CD4-positive, CD25-positive, alpha-beta regulatory T cell (primary cell): ENCODE results near the gene LRRC4C. TPM values are rescaled to one million over a fixed set of nuclear protein-coding genes. Genes with fewer than 3 reads are reported as not detected.

Experiments
- ATAC-seq, 2 donors: fragments of 150-1000 bp; cut with Tn5 transposase; one replicate each; pipeline ENCODE4 v1.10.0; 2021; ENCODE audit warnings: low read depth in 2 of 2, moderate number of reproducible peaks in 2 of 2, moderate library complexity in 1 of 2
- DNase-seq, 3 donors: peaks; one replicate each; pipeline versions ENCODE4 v3.0.0 to v3.0.0-alpha.2; 2012 to 2022; ENCODE audit warnings: mixed read lengths in 1 of 3
- H3K27ac ChIP-seq: one replicate; pipeline ENCODE4 v1.7.0; 2013; ENCODE audit warnings: mild to moderate bottlenecking, low read length; ENCODE audit not compliant: insufficient read depth, poor library complexity, severe bottlenecking
- H3K27me3 ChIP-seq: one replicate; pipeline ENCODE4 v1.7.0; 2013; ENCODE audit warnings: low read length; ENCODE audit not compliant: control insufficient read depth, insufficient read depth
- H3K36me3 ChIP-seq: one replicate; pipeline ENCODE4 v1.7.0; 2013; ENCODE audit warnings: mild to moderate bottlenecking, low read length, moderate library complexity; ENCODE audit not compliant: control insufficient read depth, insufficient read depth
- H3K4me1 ChIP-seq: 2 replicates; pipeline ENCODE4 v1.7.0; 2013; ENCODE audit warnings: mild to moderate bottlenecking, low read length; ENCODE audit not compliant: insufficient read depth, control insufficient read depth, poor library complexity, severe bottlenecking
- H3K4me3 ChIP-seq: one replicate; pipeline ENCODE4 v1.7.0; 2013; ENCODE audit warnings: low read depth, mild to moderate bottlenecking, low read length, moderate library complexity
- H3K9me3 ChIP-seq, 2 experiments: 1 replicate in 1 of 2; 2 replicates in 1 of 2; pipeline ENCODE4 v1.7.0; 2013; ENCODE audit warnings: low read length in 2 of 2, mild to moderate bottlenecking in 1 of 2, moderate library complexity in 1 of 2; ENCODE audit not compliant: control insufficient read depth in 2 of 2
- H3K27ac Mint-ChIP-seq, 3 donors: one replicate each; pipeline ENCODE4 v1.8.0; 2020 to 2022; ENCODE audit warnings: mild to moderate bottlenecking in 3 of 3, mixed read lengths in 3 of 3, moderate library complexity in 2 of 3
- H3K27me3 Mint-ChIP-seq: one replicate; pipeline ENCODE4 v1.8.0; 2022; ENCODE audit warnings: mild to moderate bottlenecking, mixed read lengths
- H3K36me3 Mint-ChIP-seq: one replicate; pipeline ENCODE4 v1.8.0; 2020; ENCODE audit warnings: mixed read lengths
- H3K4me1 Mint-ChIP-seq, 4 donors: one replicate each; pipeline ENCODE4 v1.8.0; 2020 to 2022; ENCODE audit warnings: mixed read lengths in 4 of 4, mild to moderate bottlenecking in 1 of 4
- H3K4me3 Mint-ChIP-seq, 4 donors: one replicate each; pipeline ENCODE4 v1.8.0; 2020 to 2022; ENCODE audit warnings: mild to moderate bottlenecking in 4 of 4, mixed read lengths in 4 of 4, moderate library complexity in 3 of 4
- H3K9me3 Mint-ChIP-seq, 7 donors: one replicate each; pipeline ENCODE4 v1.8.0; 2020 to 2022; ENCODE audit warnings: mixed read lengths in 7 of 7, mild to moderate bottlenecking in 3 of 7, moderate library complexity in 2 of 7
- polyA plus RNA-seq, 4 donors: library from polyadenylated mRNA; unstranded; fragments of 300-500 nt; fragmentation: Illumina TruSeq; gene quantifications; one replicate each; pipeline ENCODE4 v1.2.3, GENCODE V29; 2021
- total RNA-seq: library from RNA; stranded (reverse); gene quantifications from one replicate; pipeline ENCODE4 v1.2.3, GENCODE V29; 2022

Gene LRRC4C
- total and polyA plus RNA-seq, 5 donors from 2014 or later, result not detected

GRCh38 chr11:41145420-41145819 lies 314.0 kb downstream of the LRRC4C start:
- no peaks in the 10 kb centered on the region for H3K4me1 Mint-ChIP-seq
- Histone ChIP-seq H3K9me3 (peaks cover 6 to 7% of the 10 kb centered on the region in 2 experiments), H3K27ac (no peak overlapping the region), H3K36me3 (no peaks in the 10 kb centered on the region), H3K27me3 (no peaks in the 10 kb centered on the region), H3K4me3 (no peak overlapping the region), H3K4me1 (no peaks in the 10 kb centered on the region)
- no peak for DNase-seq
- H3K36me3 Mint-ChIP-seq, result no peaks in the 10 kb centered on the region
- H3K27ac Mint-ChIP-seq, result no peak overlapping the region
- H3K9me3 Mint-ChIP-seq, result peaks cover 2 to 38% (median 11%) of the 10 kb centered on the region in 7 donors
- H3K4me3 Mint-ChIP-seq, result no peak overlapping the region
- H3K27me3 Mint-ChIP-seq, result no peaks in the 10 kb centered on the region
- no peak for ATAC-seq

GRCh38 chr11:41134971-41135370 lies 324.5 kb downstream of the LRRC4C start:
- Mint-ChIP-seq H3K27ac (peak overlapping the region in 1 of 3 donors; percentile 76), H3K36me3 (no peaks in the 10 kb centered on the region), H3K9me3 (peaks cover 0 to 29% (median 15%) of the 10 kb centered on the region in 7 donors), H3K27me3 (no peaks in the 10 kb centered on the region), H3K4me3 (no peak overlapping the region), H3K4me1 (no peaks in the 10 kb centered on the region)
- no peak overlapping the region for H3K4me3 ChIP-seq
- H3K36me3 ChIP-seq, result no peaks in the 10 kb centered on the region
- ATAC-seq (no peak), DNase-seq (no peak)
- H3K27me3 ChIP-seq, result no peaks in the 10 kb centered on the region
- no peaks in the 10 kb centered on the region for H3K4me1 ChIP-seq
- no peak overlapping the region for H3K27ac ChIP-seq
- peaks cover 2 to 5% of the 10 kb centered on the region in 2 experiments for H3K9me3 ChIP-seq

- Histone ChIP-seq H3K27ac (no peak overlapping the region), H3K36me3 (no peaks in the 10 kb centered on the region), H3K9me3 (peaks cover 2 to 5% of the 10 kb centered on the region in 2 experiments), H3K4me3 (no peak overlapping the region), H3K4me1 (no peaks in the 10 kb centered on the region), H3K27me3 (no peaks in the 10 kb centered on the region)
- Mint-ChIP-seq H3K27ac (no peak overlapping the region), H3K9me3 (peaks cover 0 to 26% (median 13%) of the 10 kb centered on the region in 7 donors), H3K27me3 (no peaks in the 10 kb centered on the region), H3K4me3 (no peak overlapping the region), H3K4me1 (no peaks in the 10 kb centered on the region), H3K36me3 (no peaks in the 10 kb centered on the region)
- no peak for DNase-seq
- no peak for ATAC-seq
These were observed 326.4 kb downstream of the LRRC4C start for GRCh38 chr11:41133023-41133422.

- H3K4me3 Mint-ChIP-seq, result no peak overlapping the region
- H3K4me3 ChIP-seq, result no peak overlapping the region
- peaks cover 0 to 20% (median 7%) of the 10 kb centered on the region in 7 donors for H3K9me3 Mint-ChIP-seq
- H3K36me3 ChIP-seq, result no peaks in the 10 kb centered on the region
- H3K9me3 ChIP-seq, result peaks cover 0 to 3% of the 10 kb centered on the region in 2 experiments
- no peaks in the 10 kb centered on the region for H3K4me1 Mint-ChIP-seq
- H3K4me1 ChIP-seq, result no peaks in the 10 kb centered on the region
- H3K27me3 Mint-ChIP-seq, result no peaks in the 10 kb centered on the region
- ATAC-seq (no peak), DNase-seq (no peak)
- H3K27ac ChIP-seq, result no peak overlapping the region
- H3K27me3 ChIP-seq, result no peaks in the 10 kb centered on the region
- H3K36me3 Mint-ChIP-seq, result no peaks in the 10 kb centered on the region
- no peak overlapping the region for H3K27ac Mint-ChIP-seq
These were observed 337.9 kb downstream of the LRRC4C start for GRCh38 chr11:41121600-41121999.

- Mint-ChIP-seq H3K27ac (no peak overlapping the region), H3K4me3 (no peak overlapping the region)
These were observed 340.0 kb downstream of the LRRC4C start for GRCh38 chr11:41119484-41119883.

GRCh38 chr11:41118521-41118920 lies 340.9 kb downstream of the LRRC4C start:
- H3K9me3 Mint-ChIP-seq, result peaks cover 2 to 28% (median 7%) of the 10 kb centered on the region in 7 donors
- H3K27ac Mint-ChIP-seq, result no peak overlapping the region
- no peak overlapping the region for H3K4me3 Mint-ChIP-seq
- H3K36me3 Mint-ChIP-seq, result no peaks in the 10 kb centered on the region
- no peaks in the 10 kb centered on the region for H3K27me3 Mint-ChIP-seq
- Histone ChIP-seq H3K9me3 (peaks cover 0 to 3% of the 10 kb centered on the region in 2 experiments), H3K4me1 (no peaks in the 10 kb centered on the region), H3K27me3 (no peaks in the 10 kb centered on the region), H3K36me3 (no peaks in the 10 kb centered on the region), H3K4me3 (no peak overlapping the region), H3K27ac (no peak overlapping the region)
- H3K4me1 Mint-ChIP-seq, result no peaks in the 10 kb centered on the region
- ATAC-seq (no peak), DNase-seq (no peak)

More at GRCh38 chr11:41119484-41119883, 340.0 kb downstream of the LRRC4C start:
- H3K4me1 Mint-ChIP-seq, result no peaks in the 10 kb centered on the region
- ATAC-seq, result no peak
- no peaks in the 10 kb centered on the region for H3K27me3 Mint-ChIP-seq
- no peaks in the 10 kb centered on the region for H3K27me3 ChIP-seq
- H3K4me1 ChIP-seq, result no peaks in the 10 kb centered on the region
- no peak overlapping the region for H3K4me3 ChIP-seq
- peaks cover 0 to 3% of the 10 kb centered on the region in 2 experiments for H3K9me3 ChIP-seq
- no peak for DNase-seq
- H3K36me3 Mint-ChIP-seq, result no peaks in the 10 kb centered on the region
- H3K27ac ChIP-seq, result no peak overlapping the region
- no peaks in the 10 kb centered on the region for H3K36me3 ChIP-seq
- peaks cover 0 to 30% (median 8%) of the 10 kb centered on the region in 7 donors for H3K9me3 Mint-ChIP-seq

GRCh38 chr11:41116970-41117369 lies 342.5 kb downstream of the LRRC4C start:
- no peaks in the 10 kb centered on the region for H3K36me3 ChIP-seq
- H3K27me3 ChIP-seq, result no peaks in the 10 kb centered on the region
- no peak overlapping the region for H3K27ac Mint-ChIP-seq
- no peaks in the 10 kb centered on the region for H3K27me3 Mint-ChIP-seq
- no peaks in the 10 kb centered on the region for H3K4me1 ChIP-seq
- H3K27ac ChIP-seq, result no peak overlapping the region
- H3K9me3 ChIP-seq, result peaks cover 0 to 3% of the 10 kb centered on the region in 2 experiments
- H3K4me3 Mint-ChIP-seq, result no peak overlapping the region
- peaks cover 3 to 30% (median 8%) of the 10 kb centered on the region in 7 donors for H3K9me3 Mint-ChIP-seq
- H3K4me1 Mint-ChIP-seq, result no peaks in the 10 kb centered on the region
- ATAC-seq (no peak), DNase-seq (no peak)
- H3K36me3 Mint-ChIP-seq, result no peaks in the 10 kb centered on the region
- H3K4me3 ChIP-seq, result no peak overlapping the region

GRCh38 chr11:41115066-41115465 lies 344.4 kb downstream of the LRRC4C start:
- no peak overlapping the region for H3K4me3 ChIP-seq
- H3K27ac ChIP-seq, result no peak overlapping the region
- no peaks in the 10 kb centered on the region for H3K4me1 Mint-ChIP-seq
- DNase-seq, result no peak
- H3K36me3 ChIP-seq, result no peaks in the 10 kb centered on the region
- no peaks in the 10 kb centered on the region for H3K4me1 ChIP-seq
- no peak overlapping the region for H3K4me3 Mint-ChIP-seq
- no peak overlapping the region for H3K27ac Mint-ChIP-seq
- H3K27me3 Mint-ChIP-seq, result no peaks in the 10 kb centered on the region
- no peaks in the 10 kb centered on the region for H3K27me3 ChIP-seq
- peaks cover 0 to 3% of the 10 kb centered on the region in 2 experiments for H3K9me3 ChIP-seq
- H3K9me3 Mint-ChIP-seq, result peaks cover 3 to 29% (median 7%) of the 10 kb centered on the region in 7 donors
- H3K36me3 Mint-ChIP-seq, result no peaks in the 10 kb centered on the region
- ATAC-seq, result no peak
